Sigmoid colon (tissue), 7 donors: Measurements from ENCODE around the gene BORCS5. TPM values are rescaled to one million over a fixed set of nuclear protein-coding genes. Genes with fewer than 3 reads are reported as not detected.

Source experiments
- DNase-seq: peaks from one replicate; pipeline ENCODE4 v3.0.0-alpha.2; 2019
- H3K27ac ChIP-seq, 4 donors: fragments of 200-600 bp; sonication (generic); one replicate each; pipeline ENCODE4 v1.5.1; 2016 to 2019; ENCODE audit warnings: mild to moderate bottlenecking in 1 of 4
- H3K27me3 ChIP-seq, 3 donors: fragments of 200-600 bp; sonication (generic); one replicate each; pipeline ENCODE4 v1.5.1; 2019; ENCODE audit warnings: mild to moderate bottlenecking in 1 of 3
- H3K36me3 ChIP-seq, 4 donors: fragments of 200-600 bp; sonication (generic); one replicate each; pipeline ENCODE4 v1.5.1; 2016 to 2019
- H3K4me1 ChIP-seq, 4 donors: fragments of 200-600 bp; sonication (generic); one replicate each; pipeline ENCODE4 v1.5.1; 2017 to 2019
- H3K4me3 ChIP-seq, 4 donors: fragments of 200-600 bp; sonication (generic); one replicate each; pipeline ENCODE4 v1.5.1; 2017 to 2019; ENCODE audit warnings: mild to moderate bottlenecking in 2 of 4, moderate library complexity in 1 of 4
- H3K9me3 ChIP-seq, 4 donors: fragments of 200-600 bp in 3 of 4; sonication (generic) in 3 of 4; one replicate each; pipeline versions ENCODE4 v1.5.1 to v1.6.1; 2013 to 2019
- CTCF ChIP-seq, 4 experiments: fragments of 450-650 bp in 3 of 4; fragments of 200-600 bp in 1 of 4; IDR thresholded peaks; one replicate each; pipeline ENCODE4 v1.5.1; 2016 to 2019; ENCODE audit warnings: antibody characterized with exemption in 4 of 4, mild to moderate bottlenecking in 3 of 4, moderate library complexity in 2 of 4
- EP300 ChIP-seq, 4 donors: sonication (generic); formaldehyde crosslinking; IDR thresholded peaks; one replicate each; pipeline ENCODE4 v1.6.1; 2017; ENCODE audit warnings: antibody characterized with exemption in 4 of 4
- POLR2A ChIP-seq, 2 donors: fragments of 450-650 bp; IDR thresholded peaks; one replicate each; pipeline ENCODE4 v1.6.1; 2016; ENCODE audit warnings: antibody characterized with exemption in 2 of 2, mild to moderate bottlenecking in 2 of 2, moderate library complexity in 2 of 2
- POLR2AphosphoS5 ChIP-seq, 4 donors: sonication (generic); formaldehyde crosslinking; IDR thresholded peaks; one replicate each; pipeline ENCODE4 v1.6.1; 2017; ENCODE audit warnings: antibody characterized with exemption in 4 of 4
- WGBS, 2 donors: extraction: QIAGEN DNeasy Blood & Tissue Kit; methylation state at CpG; one replicate each; pipeline ENCODE4 v1.1.7; 2013; 5-methylcytosine and 5-hydroxymethylcytosine counted together
- intact Hi-C: fragments of 100-400 bp; cut with DNase I; formaldehyde crosslinking; loops from one replicate; pipeline ENCODE4 v1.15.1; 2023
- polyA plus RNA-seq, 3 donors: library from polyadenylated mRNA; stranded (reverse); fragments of 200-250 nt; gene quantifications; one replicate each; pipeline ENCODE4 v1.2.3, GENCODE V29; 2013
- total RNA-seq, 4 donors: library from RNA; depleted of rRNA; stranded (reverse); fragments of >200 nt; gene quantifications; one replicate each; pipeline ENCODE4 v1.1.0, GENCODE V29; 2016
- donor health status: healthy with polysubstance abuse.
- donor health status: Bipolar disorder and iron deficiency.
- donor health status: healthy.

BORCS5 gene
- total and polyA plus RNA-seq, 7 donors = 3.7 to 25.3 (median 7.1) TPM

DNA sequence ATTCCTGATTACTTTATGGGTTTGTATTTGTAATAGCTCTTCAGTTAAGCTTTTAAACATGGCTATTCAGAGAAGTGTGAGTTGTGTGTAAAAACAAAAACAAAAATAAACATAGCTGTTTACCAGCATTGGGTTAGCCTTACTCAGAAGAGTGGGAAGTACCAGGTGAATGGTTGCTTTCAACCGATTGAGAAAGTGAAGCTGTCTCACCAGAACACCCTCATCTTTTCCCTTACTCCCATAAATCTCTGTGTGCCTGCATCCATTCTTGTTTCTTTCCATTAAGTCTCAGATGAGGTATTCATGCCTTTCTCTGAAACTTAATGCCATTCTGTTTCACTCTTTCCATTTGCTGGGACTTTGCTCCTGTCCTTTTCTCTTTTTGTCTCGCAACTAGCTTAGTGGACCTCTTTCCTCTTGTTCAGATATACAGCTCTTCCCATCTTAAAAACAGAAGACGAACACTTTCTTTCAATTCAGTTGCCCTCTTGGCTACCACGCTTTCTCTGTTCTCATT lies 10.7 kb downstream of the BORCS5 start:
- H3K27ac ChIP-seq = no peak overlapping the region
- no peaks in the 10 kb centered on the region for H3K9me3 ChIP-seq
- TF ChIP-seq EP300 (IDR thresholded peaks at IDR 0.05) (no peak), CTCF (IDR thresholded peaks at IDR 0.05) (peak in 1 of 4 experiments; percentile 7)
- peaks cover 0 to 6% (median 3%) of the 10 kb centered on the region in 4 donors for H3K4me1 ChIP-seq
- no peak for DNase-seq
- H3K36me3 ChIP-seq = peaks cover 0 to 19% (median 0%) of the 10 kb centered on the region in 4 donors
- H3K27me3 ChIP-seq = no peaks in the 10 kb centered on the region
- H3K4me3 ChIP-seq = no peak overlapping the region
- 93% methylated on average over 4 of the region's 4 CpGs for WGBS, 2 donors
- intact Hi-C loops = no loop called here

GRCh38 chr12:12372946-12373722 lies 16.3 kb downstream of the BORCS5 start:
- no peak for DNase-seq
- Histone ChIP-seq H3K9me3 (no peaks in the 10 kb centered on the region), H3K27ac (no peak overlapping the region), H3K36me3 (peaks cover 0 to 14% (median 0%) of the 10 kb centered on the region in 4 donors), H3K4me3 (no peak overlapping the region), H3K27me3 (no peaks in the 10 kb centered on the region), H3K4me1 (no peaks in the 10 kb centered on the region)
- intact Hi-C loops = no loop called here
- no peak for TF ChIP-seq EP300 (IDR thresholded peaks at IDR 0.05)
- TF ChIP-seq POLR2AphosphoS5 (IDR thresholded peaks at IDR 0.05) = no peak
- no peak for TF ChIP-seq CTCF (IDR thresholded peaks at IDR 0.05)
- no peak for TF ChIP-seq POLR2A (IDR thresholded peaks at IDR 0.05)
- WGBS, 2 donors = 47 to 78% methylated on average over 4 of the region's 4 CpGs

- WGBS, 2 donors = 80 to 85% methylated on average over 12 of the region's 12 CpGs
- DNase-seq = no peak
- intact Hi-C loops = loop anchor here (1.0 to 5.0 kb wide), 3 partner anchors 185 to 328 kb away; partner anchors contain the start of gene DUSP16
- Histone ChIP-seq H3K4me3 (no peak overlapping the region), H3K27ac (no peak overlapping the region), H3K36me3 (peaks cover 0 to 14% (median 0%) of the 10 kb centered on the region in 4 donors), H3K9me3 (no peaks in the 10 kb centered on the region), H3K4me1 (no peaks in the 10 kb centered on the region), H3K27me3 (no peaks in the 10 kb centered on the region)
- TF ChIP-seq CTCF (IDR thresholded peaks at IDR 0.05) = peak; percentile 60 to 84 (median 67)
- no peak for TF ChIP-seq POLR2A (IDR thresholded peaks at IDR 0.05)
Measured at GRCh38 chr12:12376646-12377448, 20.0 kb downstream of the BORCS5 start.

DNA sequence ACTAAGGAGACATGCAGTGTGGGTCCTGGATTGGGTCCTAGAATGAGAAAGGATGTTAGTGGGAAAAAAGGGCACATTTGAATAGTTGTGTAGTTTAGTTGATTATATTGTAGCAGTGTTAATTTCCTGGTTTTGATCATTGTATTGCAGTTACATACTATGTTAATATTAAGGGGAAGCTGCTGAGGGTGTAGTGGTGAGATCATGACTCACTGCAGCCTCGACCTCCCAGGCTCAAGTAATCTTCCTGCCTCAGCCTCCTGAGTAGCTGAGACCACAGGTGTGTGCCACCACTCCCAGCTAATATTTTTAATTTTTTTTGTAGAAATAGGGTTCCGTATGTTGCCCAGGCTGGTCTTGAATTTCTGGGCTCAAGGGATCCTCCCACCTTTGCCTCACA lies 21.7 kb downstream of the BORCS5 start:
- Histone ChIP-seq H3K4me1 (no peaks in the 10 kb centered on the region), H3K27ac (no peak overlapping the region), H3K27me3 (no peaks in the 10 kb centered on the region), H3K36me3 (no peaks in the 10 kb centered on the region), H3K4me3 (no peak overlapping the region), H3K9me3 (no peaks in the 10 kb centered on the region)
- TF ChIP-seq EP300 (IDR thresholded peaks at IDR 0.05) = no peak
- DNase-seq = no peak
- 82 to 85% methylated on average over 2 of the region's 2 CpGs for WGBS, 2 donors
- intact Hi-C loops = loop anchor here (5.0 kb wide), 1 partner anchor 184 kb away; the partner anchor contains the start of gene DUSP16
